Activated naive CD4-positive, alpha-beta T cell treated with anti-CD3 and anti-CD28 coated beads for 36 hours (primary cell): ENCODE data around the gene MORN1. TPM values are rescaled to one million over a fixed set of nuclear protein-coding genes. Genes with fewer than 3 reads are reported as not detected.

Source experiments
- CTCF ChIA-PET: fragments of 350-600 bp; sonication (Branson Sonifier 250); formaldehyde crosslinking; loops from one replicate; lab custom pipeline; 2021; ENCODE audit warnings: antibody characterized with exemption; lab: Charles Lee
- DNase-seq: peaks from one replicate; pipeline ENCODE4 v3.0.0-alpha.2; 2020
- H3K27ac Mint-ChIP-seq: one replicate; pipeline ENCODE4 v1.8.0; 2021; ENCODE audit warnings: mild to moderate bottlenecking, mixed read lengths
- H3K27me3 Mint-ChIP-seq: one replicate; pipeline ENCODE4 v1.8.0; 2021; ENCODE audit warnings: low read depth, mixed read lengths
- H3K36me3 Mint-ChIP-seq: one replicate; pipeline ENCODE4 v1.8.0; 2021; ENCODE audit warnings: low read depth, mixed read lengths
- H3K4me1 Mint-ChIP-seq: one replicate; pipeline ENCODE4 v1.8.0; 2021; ENCODE audit warnings: low read depth, mixed read lengths
- H3K4me3 Mint-ChIP-seq: one replicate; pipeline ENCODE4 v1.8.0; 2021; ENCODE audit warnings: mild to moderate bottlenecking, moderate library complexity, mixed read lengths
- H3K9me3 Mint-ChIP-seq: one replicate; pipeline ENCODE4 v1.8.0; 2021; ENCODE audit warnings: mixed read lengths
- intact Hi-C: fragments of 100-400 bp; cut with micrococcal nuclease; formaldehyde crosslinking; loops from one replicate; pipeline ENCODE4 v1.15.1; 2023
- total RNA-seq, 2 experiments: library from RNA; stranded (reverse); gene quantifications; one replicate each; pipeline ENCODE4 v1.2.3, GENCODE V29; 2021

The MORN1 gene
- total RNA-seq, 2 experiments from 2014 or later: 3.2 to 4.9 TPM

DNA sequence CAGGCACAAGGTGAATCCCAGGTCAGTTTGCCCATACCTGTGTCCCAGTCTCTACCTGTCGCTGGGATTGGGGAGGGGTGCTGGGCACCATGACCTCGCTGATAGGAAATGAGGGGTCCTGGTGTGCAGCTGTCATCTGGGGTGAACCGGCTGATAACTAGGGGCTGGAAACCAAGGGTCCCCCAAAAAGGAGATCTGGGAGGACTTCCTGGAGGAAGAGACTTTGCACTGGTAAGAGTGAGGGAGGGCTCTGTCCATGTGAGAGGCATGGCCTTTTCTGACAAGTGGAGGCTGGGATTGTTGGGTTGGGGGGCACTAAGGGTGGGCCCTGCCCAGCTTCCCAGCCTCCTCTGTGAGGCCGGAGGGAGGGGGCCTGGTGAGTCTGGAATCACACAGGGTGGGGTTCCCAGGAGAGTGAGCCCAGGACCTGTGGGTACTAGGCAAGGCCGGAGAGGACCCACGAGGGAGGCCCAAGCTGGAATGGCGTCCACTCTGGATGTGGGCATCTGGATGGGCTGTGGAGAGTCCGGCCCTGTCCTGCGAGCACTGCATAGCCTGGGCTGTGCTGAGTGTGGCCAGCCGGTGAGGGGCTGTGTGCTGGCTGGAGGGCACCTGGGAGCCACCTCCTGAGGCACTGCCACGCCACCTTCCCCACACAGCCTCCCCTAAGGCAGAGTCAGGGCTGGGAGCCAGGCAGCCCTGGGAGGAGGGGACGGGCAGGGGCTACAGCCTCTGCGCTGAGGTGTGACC, 25.9 kb upstream of the MORN1 start:
- no peak for DNase-seq
- no peak overlapping the region for H3K27ac Mint-ChIP-seq
- no peaks in the 10 kb centered on the region for H3K36me3 Mint-ChIP-seq
- no peaks in the 10 kb centered on the region for H3K27me3 Mint-ChIP-seq
- no peaks in the 10 kb centered on the region for H3K9me3 Mint-ChIP-seq
- peaks cover 32% of the 10 kb centered on the region for H3K4me1 Mint-ChIP-seq
- peak overlapping the region; percentile 69 for H3K4me3 Mint-ChIP-seq
- intact Hi-C loops: loop anchor here (10.0 kb wide), 1 partner anchor 388 kb away; the partner anchor contains the start of gene TTC34
- CTCF ChIA-PET: no interaction called here

DNA sequence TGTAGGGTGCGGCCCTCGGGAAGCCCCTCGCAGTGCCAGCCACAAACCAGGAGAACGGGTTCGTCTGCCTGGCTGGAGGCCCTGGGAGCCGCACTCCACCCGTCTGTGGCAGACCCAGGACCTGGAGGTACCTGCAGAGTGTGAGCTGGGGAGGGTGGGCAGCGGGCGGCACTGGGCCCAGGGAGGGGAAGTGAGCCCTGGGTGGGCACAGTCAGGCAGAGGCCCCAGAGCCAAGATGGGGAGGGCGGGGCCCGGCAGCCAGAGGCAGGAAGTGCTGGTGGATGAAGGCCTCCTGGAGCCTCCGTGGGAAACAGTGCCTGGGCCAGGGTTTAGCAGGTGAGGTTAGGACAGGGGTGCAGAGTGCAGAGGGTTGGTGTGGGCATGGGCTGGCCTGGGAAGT, 25.0 kb upstream of the MORN1 start:
- no peaks in the 10 kb centered on the region for H3K9me3 Mint-ChIP-seq
- peaks cover 32% of the 10 kb centered on the region for H3K4me1 Mint-ChIP-seq
- intact Hi-C loops: loop anchor here (10.0 kb wide), 1 partner anchor 388 kb away; the partner anchor contains the start of gene TTC34
- no peaks in the 10 kb centered on the region for H3K36me3 Mint-ChIP-seq
- H3K4me3 Mint-ChIP-seq: peak overlapping the region; percentile 69
- peak overlapping the region; percentile 10 for H3K27ac Mint-ChIP-seq
- CTCF ChIA-PET: interaction anchor here (0.7 to 2.0 kb wide), 7 partner anchors 13 to 277 kb away, joined by 3 to 19 read pairs (median 4); partner anchors contain the start of gene FAAP20
- no peaks in the 10 kb centered on the region for H3K27me3 Mint-ChIP-seq
- peak; percentile 53 for DNase-seq

DNA sequence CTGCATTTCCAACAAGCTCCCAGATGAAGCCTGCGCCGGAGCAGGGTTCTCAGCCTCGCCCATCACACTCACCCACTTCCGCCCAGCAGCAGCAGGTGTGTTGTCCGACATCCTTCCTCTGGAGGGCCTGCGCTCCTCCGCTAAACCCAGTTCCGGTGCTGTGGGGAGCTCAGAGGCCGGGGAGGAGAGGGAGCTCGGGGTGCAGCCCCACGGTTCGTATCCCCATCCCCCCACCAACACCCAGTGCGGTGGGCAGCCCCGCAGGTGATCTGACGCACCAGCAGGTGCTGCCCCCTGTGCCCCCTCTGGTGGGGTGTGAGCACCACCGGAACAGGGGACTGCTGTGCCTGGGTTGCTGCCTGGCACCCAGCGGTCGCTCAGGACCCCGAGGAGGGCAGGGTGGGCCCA, 24.5 kb upstream of the MORN1 start:
- Mint-ChIP-seq H3K4me1 (peaks cover 34% of the 10 kb centered on the region), H3K27ac (peak overlapping the region; percentile 79), H3K27me3 (no peaks in the 10 kb centered on the region), H3K4me3 (peak overlapping the region; percentile 69), H3K9me3 (no peaks in the 10 kb centered on the region), H3K36me3 (no peaks in the 10 kb centered on the region)
- CTCF ChIA-PET: interaction anchor here (0.7 to 2.0 kb wide), 7 partner anchors 14 to 277 kb away, joined by 3 to 19 read pairs (median 4); partner anchors contain the start of gene FAAP20
- intact Hi-C loops: loop anchor here (2.0 to 10.0 kb wide), 3 partner anchors 163 to 425 kb away; partner anchors contain the start of gene TTC34
- peak; percentile 79 for DNase-seq

DNA sequence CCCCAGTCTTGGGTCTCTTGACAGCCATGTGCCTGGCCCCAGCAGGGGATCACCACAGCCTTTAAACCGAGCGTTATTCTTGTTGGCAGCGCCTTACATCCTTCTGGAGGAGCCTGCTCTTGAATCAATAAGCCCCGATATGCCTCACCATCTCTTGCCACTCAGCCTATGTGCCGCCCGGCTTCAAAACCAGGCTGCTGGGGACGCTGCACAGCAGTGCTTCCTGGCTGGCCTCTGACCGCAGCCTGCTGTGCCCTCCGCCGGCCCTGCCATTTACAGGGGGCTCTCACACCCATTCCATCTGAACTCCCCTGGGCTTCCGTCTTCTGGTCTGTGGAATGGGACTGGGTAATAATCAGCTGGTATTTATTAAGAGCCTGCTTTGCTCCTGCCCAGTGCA, 24.0 kb upstream of the MORN1 start:
- intact Hi-C loops: loop anchor here (2.0 to 10.0 kb wide), 3 partner anchors 163 to 425 kb away; partner anchors contain the start of gene TTC34
- CTCF ChIA-PET: interaction anchor here (0.6 to 2.0 kb wide), 8 partner anchors 66 to 858 kb away, joined by 3 to 19 read pairs (median 4); partner anchors contain the start of gene FAAP20
- Mint-ChIP-seq H3K27me3 (no peaks in the 10 kb centered on the region), H3K36me3 (no peaks in the 10 kb centered on the region), H3K4me3 (peak overlapping the region; percentile 69), H3K4me1 (peaks cover 37% of the 10 kb centered on the region), H3K27ac (peak overlapping the region; percentile 79), H3K9me3 (no peaks in the 10 kb centered on the region)
- peak; percentile 14 for DNase-seq

DNA sequence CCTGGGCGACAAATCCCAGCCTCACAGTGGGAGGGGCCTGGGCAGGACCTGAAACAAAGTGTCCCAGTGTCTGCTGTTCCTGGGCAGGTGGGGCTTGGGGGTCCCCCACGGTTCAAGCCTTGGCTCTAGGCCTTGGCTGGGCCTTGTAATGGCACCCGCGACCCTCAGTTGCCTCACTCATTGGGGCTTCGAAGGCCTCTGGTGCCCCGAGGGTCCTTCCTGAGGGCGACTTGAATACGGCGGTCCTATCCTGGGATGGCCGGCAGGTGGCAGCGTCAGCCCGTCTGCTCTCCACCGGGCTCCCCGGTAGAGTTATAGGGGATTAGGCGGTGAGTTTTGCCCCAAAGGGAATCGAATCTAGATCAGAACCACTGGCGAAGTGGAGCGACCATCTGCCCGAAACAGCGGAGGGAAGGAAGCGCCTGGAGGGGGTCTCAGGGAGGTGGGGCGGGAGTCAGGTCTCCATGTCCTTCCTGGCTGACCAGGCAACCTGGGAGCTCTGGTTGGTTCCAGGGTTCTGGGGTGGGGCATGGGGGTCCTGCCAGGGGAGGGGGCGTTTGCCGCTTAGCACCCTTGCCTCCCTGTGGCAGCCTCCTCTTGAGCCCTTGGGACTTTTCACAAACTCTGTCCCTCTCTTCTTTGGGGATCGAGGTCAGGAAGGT, 23.1 kb upstream of the MORN1 start:
- Mint-ChIP-seq H3K27me3 (no peaks in the 10 kb centered on the region), H3K4me3 (peak overlapping the region; percentile 73), H3K36me3 (no peaks in the 10 kb centered on the region), H3K4me1 (peaks cover 37% of the 10 kb centered on the region), H3K9me3 (no peaks in the 10 kb centered on the region), H3K27ac (peak overlapping the region; percentile 81)
- DNase-seq: peak; percentile 88
- CTCF ChIA-PET: interaction anchor here (0.6 to 2.0 kb wide), 5 partner anchors 67 to 859 kb away, joined by 3 to 19 read pairs (median 4); partner anchors contain the start of gene FAAP20
- intact Hi-C loops: loop anchor here (1.0 to 10.0 kb wide), 6 partner anchors 112 to 426 kb away; partner anchors contain the start of genes PANK4 and TTC34

DNA sequence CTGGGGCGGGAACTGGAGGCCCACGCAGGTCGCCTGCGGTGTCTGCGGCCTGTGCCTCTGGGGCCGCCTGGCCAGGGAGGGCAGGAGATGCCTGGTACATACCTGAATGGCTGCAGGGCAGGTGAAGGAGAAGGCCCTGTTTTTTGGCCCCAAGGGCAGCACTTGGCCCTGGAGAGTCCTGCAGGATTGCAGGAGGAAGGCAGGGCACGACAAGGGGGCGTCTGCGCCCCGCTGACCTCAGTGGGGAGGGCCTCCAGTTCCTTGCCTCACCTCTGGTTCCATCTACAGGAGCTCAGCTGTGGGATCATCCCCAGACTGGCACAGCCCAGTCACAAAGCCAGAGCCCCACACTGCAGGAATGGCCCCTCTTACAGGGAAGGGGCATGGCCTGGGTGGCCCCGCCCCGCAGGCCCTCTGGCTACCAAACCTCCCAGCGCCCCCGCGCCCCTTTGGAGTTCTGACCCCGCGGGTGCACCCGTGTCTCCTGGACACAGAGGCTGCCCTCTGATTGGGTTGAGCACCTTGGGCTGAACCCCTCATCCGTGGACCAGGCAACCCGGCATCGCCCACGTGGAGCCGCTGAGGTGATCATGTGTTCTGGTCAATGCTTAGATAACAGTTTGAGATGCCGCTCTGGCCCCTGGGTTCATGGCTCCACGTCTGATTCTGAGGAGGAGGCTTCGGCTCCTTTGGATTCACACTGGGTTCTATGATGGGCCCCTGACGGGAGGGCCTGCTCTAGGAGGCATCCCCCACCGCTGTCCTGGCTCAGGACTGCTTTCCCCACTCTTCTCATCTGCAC, 22.3 kb upstream of the MORN1 start:
- DNase-seq: peak; percentile 34
- peak overlapping the region; percentile 73 for H3K4me3 Mint-ChIP-seq
- H3K36me3 Mint-ChIP-seq: peaks cover 4% of the 10 kb centered on the region
- CTCF ChIA-PET: interaction anchor here (1.0 to 1.4 kb wide), 4 partner anchors 110 to 219 kb away, joined by 4 to 5 read pairs (median 4); partner anchors contain the start of gene FAAP20
- H3K27me3 Mint-ChIP-seq: no peaks in the 10 kb centered on the region
- no peaks in the 10 kb centered on the region for H3K9me3 Mint-ChIP-seq
- intact Hi-C loops: loop anchor here (1.0 to 10.0 kb wide), 6 partner anchors 113 to 427 kb away; partner anchors contain the start of genes PANK4 and TTC34
- peak overlapping the region; percentile 81 for H3K27ac Mint-ChIP-seq
- peaks cover 37% of the 10 kb centered on the region for H3K4me1 Mint-ChIP-seq

DNA sequence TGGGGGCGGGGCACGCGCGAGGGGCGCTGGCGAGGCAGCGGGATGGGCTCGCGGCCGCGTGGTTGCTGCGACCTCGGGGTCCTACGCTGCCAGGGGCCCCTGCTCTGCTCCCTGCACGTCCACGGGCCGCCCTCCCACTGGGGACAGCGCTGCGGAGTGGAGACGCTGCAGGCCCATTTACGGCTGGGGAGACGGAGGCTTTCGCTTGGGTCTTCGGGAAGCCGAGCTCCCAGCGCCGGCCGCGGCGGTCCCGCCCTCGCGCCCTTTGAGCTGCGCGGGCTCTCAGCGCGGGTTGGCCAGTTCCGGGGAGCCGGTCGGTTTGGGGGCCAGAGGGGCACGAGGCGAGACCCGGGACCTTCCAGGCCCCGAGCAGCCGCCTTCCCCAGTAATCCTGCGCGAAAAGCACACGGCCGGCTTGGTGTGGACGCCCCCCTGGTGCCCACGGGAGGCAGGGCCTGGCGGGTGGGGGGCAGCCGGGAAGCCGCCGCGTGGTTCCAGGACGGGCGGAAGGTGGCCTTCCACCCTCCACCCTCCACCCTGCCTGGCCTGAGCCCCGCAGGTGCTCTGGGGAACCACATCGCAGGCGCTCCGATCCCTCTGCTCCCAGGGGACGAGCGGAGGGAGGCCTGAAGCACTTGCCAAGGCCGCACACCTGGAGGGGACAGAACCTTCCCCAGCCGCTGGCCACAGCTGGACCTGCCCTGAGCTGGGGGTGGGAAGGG, 21.6 kb upstream of the MORN1 start:
- CTCF ChIA-PET: interaction anchor here (1.0 to 1.4 kb wide), 4 partner anchors 111 to 218 kb away, joined by 4 to 5 read pairs (median 4); partner anchors contain the start of gene FAAP20
- peak; percentile 38 for DNase-seq
- peak overlapping the region; percentile 73 for H3K4me3 Mint-ChIP-seq
- H3K27me3 Mint-ChIP-seq: no peaks in the 10 kb centered on the region
- intact Hi-C loops: loop anchor here (1.0 to 10.0 kb wide), 5 partner anchors 22 to 392 kb away; partner anchors contain the start of genes MORN1, PRXL2B, RER1 and TTC34
- H3K27ac Mint-ChIP-seq: no peak overlapping the region
- no peaks in the 10 kb centered on the region for H3K9me3 Mint-ChIP-seq
- peaks cover 4% of the 10 kb centered on the region for H3K36me3 Mint-ChIP-seq
- peaks cover 37% of the 10 kb centered on the region for H3K4me1 Mint-ChIP-seq

DNA sequence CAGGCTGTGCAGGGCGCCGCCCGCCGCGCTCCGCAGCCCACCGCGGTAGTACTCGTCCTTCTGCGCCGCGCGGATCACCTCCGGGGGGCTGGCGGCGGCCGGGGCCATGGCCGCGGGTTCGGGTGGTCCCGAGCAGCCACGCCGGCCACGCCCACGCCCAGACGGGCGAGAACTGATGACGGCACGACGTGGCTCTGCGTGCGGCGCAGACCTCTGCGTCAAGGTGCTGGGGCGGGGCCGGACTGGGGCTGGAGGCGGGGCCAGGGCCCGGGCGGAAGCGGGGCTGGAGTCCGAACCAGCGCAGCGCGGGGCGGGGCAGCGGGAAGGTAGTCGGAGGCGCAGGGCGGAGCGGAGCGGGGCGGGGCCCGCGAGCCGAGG, 21.0 kb upstream of the MORN1 start, which contains the start of gene PEX10:
TSS of gene PEX10 (minus strand) at position 170 of the 378 bp plus-strand sequence. CDS start at position 108, 62 bp downstream.
- Mint-ChIP-seq H3K4me3 (peak within 1 kb of the TSS; percentile 84), H3K27me3 (no peaks in the 10 kb centered on the region), H3K27ac (peak within 1 kb of the TSS; percentile 77), H3K4me1 (peaks cover 37% of the 10 kb centered on the region), H3K36me3 (peaks cover 5% of the 10 kb centered on the region), H3K9me3 (no peaks in the 10 kb centered on the region)
- intact Hi-C loops: loop anchor here (1.0 to 10.0 kb wide), 5 partner anchors 21 to 392 kb away; partner anchors contain the start of genes MORN1, PRXL2B, RER1 and TTC34
- CTCF ChIA-PET: interaction anchor here (1.0 kb wide), 1 partner anchor 217 kb away, joined by 4 read pairs; the partner anchor contains the start of gene FAAP20
- peak; percentile 99 for DNase-seq

DNA sequence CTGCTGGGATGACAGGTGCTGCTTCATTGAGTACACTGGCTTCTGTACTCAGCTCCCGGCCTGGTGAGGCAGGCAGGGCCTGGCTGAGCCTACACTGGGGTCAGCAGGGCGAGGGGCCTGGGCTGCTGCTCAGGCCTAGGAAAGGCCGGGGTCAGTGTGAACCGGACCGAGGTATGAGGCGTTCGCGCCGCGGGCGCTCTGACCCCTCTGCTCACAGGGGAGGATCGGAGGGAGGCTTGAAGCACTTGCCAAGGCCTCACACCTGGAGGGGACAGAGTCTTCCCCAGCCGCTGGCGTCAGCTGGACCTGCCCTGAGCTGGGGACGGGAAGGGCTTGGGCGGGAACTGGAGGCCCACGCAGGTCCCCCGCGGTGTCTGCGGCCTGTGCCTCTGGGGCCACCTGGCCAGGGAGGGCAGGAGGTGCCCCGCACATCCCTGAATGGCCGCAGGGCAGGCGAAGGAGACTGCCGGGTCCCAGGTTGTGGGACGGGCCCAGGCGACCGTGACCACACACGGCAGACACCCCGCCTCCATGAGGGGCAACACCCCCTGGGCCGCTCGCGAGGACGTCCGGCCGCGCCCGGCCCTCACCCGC, 20.5 kb upstream of the MORN1 start:
- DNase-seq: no peak
- CTCF ChIA-PET: interaction anchor here (1.4 kb wide), 1 partner anchor 15 kb away, joined by 4 read pairs; no protein-coding TSS in a partner anchor
- Mint-ChIP-seq H3K27ac (peak overlapping the region; percentile 77), H3K9me3 (no peaks in the 10 kb centered on the region), H3K4me3 (peak overlapping the region; percentile 84), H3K4me1 (peaks cover 34% of the 10 kb centered on the region), H3K27me3 (no peaks in the 10 kb centered on the region), H3K36me3 (peaks cover 6% of the 10 kb centered on the region)
- intact Hi-C loops: loop anchor here (1.0 to 10.0 kb wide), 5 partner anchors 21 to 393 kb away; partner anchors contain the start of genes MORN1, PRXL2B, RER1 and TTC34

DNA sequence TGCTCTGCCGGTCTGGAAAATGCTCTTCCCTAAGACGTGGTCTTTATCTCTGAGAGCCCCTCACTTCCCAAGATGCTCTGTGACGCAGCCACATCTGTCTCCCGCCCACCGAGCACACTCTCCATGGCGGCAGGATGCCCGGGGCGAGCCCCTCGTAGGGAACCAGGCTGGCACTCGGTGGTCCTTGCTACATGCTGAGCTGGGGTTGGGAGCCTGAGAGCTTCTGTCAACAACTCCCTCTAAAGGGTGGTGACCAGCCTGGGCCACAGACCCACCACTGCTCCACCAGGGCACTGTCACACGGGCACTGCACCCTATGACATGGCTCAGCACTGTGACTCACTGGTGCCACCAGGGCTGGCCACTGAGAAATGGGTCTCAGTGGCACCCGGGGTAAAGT, 18.4 kb upstream of the MORN1 start:
- peaks cover 6% of the 10 kb centered on the region for H3K36me3 Mint-ChIP-seq
- intact Hi-C loops: loop anchor here (5.0 to 10.0 kb wide), 2 partner anchors 233 to 395 kb away; partner anchors contain the start of gene TTC34
- no peaks in the 10 kb centered on the region for H3K9me3 Mint-ChIP-seq
- DNase-seq: no peak
- H3K4me1 Mint-ChIP-seq: peaks cover 16% of the 10 kb centered on the region
- no peaks in the 10 kb centered on the region for H3K27me3 Mint-ChIP-seq
- CTCF ChIA-PET: no interaction called here
- no peak overlapping the region for H3K4me3 Mint-ChIP-seq
- no peak overlapping the region for H3K27ac Mint-ChIP-seq
